Amniotic epithelial cell (primary cell): Measurements from ENCODE around the gene SLC37A1.
A peak's percentile ranks its signal among the peaks of the same experiment; 100 is the strongest.
"Not testable (repeated sequence)": the region's sequence is repeated elsewhere in the genome, so short reads cannot be mapped to it uniquely, and the experiment has no call there.

ENCODE experiments used
- DNase-seq: peaks from one replicate; pipeline ENCODE4 v3.0.0-alpha.2; 2010; ENCODE audit warnings: low read depth

Gene SLC37A1

DNA sequence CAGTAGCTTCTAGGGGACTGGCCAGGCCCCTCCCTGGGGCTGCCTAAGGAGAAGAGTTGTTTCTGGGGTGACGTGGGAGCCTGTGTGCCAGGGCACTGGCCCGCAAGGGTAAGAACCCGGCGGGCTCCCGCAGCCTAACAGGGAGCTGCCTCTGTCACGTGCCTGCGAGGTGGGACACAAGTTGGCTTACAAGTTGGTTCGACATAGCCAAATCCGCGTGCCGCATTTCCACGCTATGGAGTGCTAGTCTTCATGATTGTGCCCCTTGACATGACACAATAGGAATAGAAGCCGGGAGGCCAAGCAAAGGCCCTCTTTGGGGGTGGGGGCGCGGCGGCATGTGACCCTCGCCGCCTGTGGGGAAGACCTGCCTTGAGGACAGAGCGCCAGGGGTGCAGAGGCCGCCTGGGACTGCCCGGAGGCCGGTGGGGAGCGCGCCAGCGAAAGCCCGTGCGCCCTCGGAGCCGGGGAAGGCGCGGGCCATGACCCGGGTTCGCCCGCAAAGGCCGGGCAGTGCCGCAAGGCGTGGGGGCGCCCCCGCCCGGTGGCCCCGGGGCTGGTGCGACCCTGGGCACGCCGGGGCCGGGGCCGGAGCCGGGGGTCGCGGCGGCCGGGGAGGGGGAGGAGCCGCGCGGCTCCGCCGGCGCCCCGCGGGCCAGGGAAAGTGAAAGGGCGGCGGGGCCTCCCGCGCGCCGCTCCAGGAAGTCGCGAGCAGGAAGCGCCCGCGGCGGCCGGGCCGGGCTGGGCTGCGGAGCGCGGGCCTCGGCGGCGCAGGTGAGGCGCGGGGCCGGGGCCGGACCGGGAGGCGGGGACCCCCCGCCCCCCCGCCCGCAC lies at the start of gene SLC37A1:
SLC37A1 (plus strand) TSS at position 702 of the 834 bp plus-strand sequence. CDS start 4,603 bp downstream, outside the sequence.
- DNase-seq: no peak

GRCh38 chr21:42463861-42464515 lies 49.7 kb upstream of the SLC37A1 start:
- DNase-seq: peak; percentile 66

GRCh38 chr21:42465008-42465802 lies 48.4 kb upstream of the SLC37A1 start:
- DNase-seq: no peak

GRCh38 chr21:42465803-42466127 lies 47.9 kb upstream of the SLC37A1 start:
- no peak for DNase-seq

DNA sequence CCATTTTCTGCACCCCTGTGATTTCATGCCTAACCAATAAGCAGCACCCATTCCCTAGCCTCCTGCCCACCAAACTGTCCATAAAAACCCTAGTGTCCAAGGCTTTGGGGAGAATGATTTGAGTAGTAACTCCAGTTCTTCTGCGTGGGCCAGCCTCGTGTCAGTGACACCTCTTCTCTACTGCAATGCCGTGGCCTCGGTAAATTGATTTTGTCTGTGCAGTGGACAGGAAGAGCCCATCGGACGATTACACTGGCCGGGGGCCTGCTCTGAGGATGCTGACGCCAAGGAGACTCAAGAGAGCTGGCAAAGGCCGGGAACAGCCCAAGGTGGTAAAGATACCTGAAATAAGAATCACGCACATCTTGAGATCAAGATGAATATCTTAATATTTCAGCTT lies 47.0 kb upstream of the SLC37A1 start:
- DNase-seq: no peak

DNA sequence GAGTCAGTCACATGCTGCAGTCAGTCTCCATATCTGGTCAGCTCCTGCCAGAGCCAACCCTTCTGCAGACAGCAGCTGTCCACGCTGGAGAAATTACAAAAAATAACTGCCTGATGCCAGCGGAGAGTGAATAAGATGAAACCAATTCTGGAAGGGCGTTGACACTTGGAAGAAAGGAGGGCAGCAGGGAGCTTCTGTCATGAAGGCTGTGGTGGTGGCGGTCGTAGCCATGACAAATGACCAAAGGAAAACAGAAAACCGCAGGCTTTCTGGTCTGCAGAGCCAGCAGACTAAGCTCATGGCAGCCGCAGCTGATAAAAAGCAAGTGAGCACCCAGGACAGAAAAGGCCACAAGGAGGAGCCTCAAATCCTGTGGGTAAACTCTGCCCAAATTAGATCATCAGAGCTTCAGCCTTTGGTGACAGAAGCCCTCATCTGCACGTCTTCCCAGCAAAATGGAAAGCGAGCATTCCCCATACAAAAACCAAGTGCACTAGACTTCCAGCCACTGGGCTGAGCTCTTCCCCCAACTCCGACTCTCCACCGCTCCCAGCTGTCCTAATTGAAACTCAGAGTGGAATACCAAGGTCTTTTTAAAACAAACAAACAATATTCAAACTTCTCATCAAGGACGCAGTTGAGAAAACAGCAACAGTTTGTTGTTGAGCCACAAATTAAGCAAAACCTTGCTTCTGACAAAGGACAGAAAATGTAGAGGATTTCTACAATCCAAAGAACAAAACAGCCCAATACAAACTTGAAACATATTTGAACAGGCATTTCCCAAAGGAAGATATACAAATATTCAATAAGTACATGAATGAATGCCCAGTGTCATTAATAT lies 46.3 kb upstream of the SLC37A1 start:
- DNase-seq: peak; percentile 59

- DNase-seq: peak; percentile 57
Observed at GRCh38 chr21:42468491-42469131, 45.0 kb upstream of the SLC37A1 start.

GRCh38 chr21:42469272-42469671 lies 44.4 kb upstream of the SLC37A1 start:
- no peak for DNase-seq

DNA sequence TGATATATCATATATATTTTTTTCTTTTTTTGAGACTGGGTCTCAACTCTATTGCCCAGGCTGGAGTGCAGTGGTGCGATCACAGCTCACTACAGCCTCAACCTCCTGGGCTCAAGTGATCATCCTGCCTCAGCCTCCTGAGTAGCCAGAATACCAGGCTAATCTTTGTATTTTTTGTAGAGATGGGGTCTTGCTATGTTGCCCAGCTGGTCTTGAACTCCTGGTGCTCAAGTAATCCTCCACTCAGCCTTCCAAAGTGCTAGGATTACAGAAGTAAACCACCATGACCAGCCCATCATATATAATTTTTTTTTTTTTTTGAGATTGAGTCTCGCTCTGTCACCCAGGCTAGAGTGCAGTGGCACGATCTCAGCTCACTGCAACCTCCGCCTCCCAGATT lies 43.9 kb upstream of the SLC37A1 start:
- not testable (repeated sequence) for DNase-seq

DNA sequence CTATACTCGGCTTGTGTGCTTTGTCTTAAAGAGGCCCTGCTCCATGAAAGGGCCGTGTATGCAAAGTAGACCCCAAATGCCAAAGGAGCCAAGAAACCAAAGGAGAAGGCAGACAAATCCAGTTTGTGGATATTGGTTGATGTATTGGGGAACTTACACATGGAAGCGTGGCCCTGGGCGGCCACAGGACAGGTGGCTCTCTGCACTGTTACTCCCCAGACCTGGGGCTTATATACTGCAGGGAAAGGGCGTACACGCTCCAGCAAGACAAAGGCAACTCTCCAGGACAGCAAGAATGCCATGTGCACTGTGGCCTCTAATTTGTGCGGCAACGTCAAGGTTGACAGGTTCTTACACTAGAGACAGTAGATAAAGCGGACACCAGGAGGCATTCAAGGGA lies 42.4 kb upstream of the SLC37A1 start:
- DNase-seq: no peak

DNA sequence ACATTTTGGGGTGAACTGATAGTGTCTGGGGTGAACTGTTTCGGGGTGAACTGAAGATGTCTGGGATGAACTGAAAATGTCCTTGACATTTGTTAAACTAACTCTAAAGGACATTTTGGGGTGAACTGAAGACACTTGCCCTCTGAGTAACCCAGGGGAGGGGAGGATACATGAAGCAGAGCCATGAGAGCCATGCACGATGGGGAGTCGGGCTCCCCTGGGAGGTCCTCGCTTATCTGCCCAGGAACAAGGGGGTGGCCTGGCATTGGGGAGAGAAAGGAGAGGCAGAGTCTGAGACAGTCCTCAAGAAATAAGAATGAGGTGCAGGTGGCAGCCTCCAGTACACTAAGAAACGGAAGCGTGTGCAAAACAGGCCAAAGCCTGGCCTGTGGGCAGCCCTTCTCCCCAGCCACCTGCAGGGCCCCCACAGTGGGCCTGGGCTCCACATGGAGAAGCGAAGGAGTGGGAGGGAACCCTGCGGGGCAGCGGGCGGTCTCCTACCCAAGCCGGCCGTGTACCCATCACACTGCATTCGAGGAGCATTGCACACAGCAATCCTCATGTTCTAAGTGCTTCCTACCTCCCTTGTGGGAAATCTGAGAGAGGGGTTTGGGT lies 41.8 kb upstream of the SLC37A1 start:
- no peak for DNase-seq

GRCh38 chr21:42472521-42472920 lies 41.1 kb upstream of the SLC37A1 start:
- DNase-seq: no peak

- no peak for DNase-seq
Observed at GRCh38 chr21:42473498-42474042, 40.1 kb upstream of the SLC37A1 start.

DNA sequence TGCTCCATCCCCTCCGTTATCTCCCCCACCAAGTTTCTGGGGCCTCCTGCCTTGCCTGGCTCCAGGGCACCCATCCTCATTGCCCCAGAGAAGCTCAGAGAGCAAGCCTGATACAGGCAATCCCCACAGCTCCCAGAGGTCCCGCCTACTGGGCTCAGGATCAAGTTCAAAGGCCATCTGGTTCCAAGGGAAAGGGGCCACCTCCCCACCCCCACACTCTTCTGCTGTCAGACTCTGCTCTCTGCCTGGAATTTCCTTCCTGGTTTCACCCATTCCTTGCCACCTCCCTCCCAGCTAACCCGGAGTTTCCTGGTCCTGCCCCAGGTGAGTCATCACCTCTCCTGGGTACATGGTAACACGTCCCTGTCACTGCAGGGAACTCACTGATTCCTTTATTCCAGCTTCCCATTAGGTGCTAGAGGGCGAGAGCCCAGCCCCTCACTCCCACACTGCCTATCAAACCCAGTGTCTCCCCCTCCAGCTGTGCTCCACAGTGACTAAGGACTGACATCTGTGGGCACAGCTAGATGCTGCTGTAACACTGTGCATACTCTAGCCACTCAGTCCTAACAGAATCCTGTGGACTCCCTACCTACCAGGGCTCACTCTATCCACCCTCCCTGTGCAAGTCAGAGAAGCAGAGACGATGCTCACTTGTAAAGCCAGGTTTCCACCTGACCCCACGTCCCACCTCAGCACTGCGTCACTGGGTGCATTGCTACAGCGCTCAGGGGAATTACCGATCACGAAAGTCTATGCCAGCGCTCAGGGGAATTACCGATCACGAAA lies 39.4 kb upstream of the SLC37A1 start:
- DNase-seq: peak; percentile 2

- peak; percentile 2 for DNase-seq
Observed at GRCh38 chr21:42475036-42475435, 38.6 kb upstream of the SLC37A1 start.

DNA sequence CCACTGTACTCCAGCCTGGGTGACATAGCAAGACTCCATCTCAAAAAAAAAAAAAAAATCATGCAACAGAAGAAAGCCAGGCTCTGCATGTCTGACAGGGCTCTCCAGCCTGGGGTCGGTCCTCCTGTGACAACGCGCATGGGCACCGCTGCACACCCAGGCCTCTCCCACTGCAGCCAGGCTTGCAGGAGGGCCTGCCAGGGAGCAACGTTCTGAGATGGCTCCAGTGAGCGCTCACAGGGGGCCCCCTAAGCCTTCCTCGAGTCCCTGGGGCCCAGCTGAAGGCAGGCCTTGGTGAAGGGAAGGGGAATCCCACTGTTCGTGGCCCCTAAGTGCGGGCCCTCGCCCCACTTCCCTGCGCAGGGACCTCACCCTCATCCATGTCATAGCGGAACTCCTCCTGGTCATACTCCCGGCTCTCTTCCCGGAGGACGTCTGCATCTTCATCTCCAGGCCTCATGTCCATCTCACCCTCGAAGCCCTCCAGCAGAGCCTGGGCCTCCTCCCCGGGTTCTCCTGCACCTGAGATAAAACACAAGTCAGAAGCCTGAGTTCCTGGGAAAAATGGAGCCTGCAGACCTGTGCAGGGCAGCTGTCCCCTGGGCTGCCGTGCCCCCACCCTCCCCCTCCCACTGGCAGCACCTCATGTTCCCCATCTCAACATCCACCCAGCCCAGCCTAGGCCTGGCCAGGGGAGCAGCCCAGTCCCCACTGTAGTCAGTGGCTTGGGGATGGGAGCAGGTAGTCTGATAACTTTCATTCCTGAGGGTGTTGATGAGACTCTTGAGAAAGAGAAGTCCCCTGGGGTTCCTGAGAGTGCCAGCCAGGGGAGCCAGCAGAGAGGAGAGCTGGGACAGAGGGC lies 37.9 kb upstream of the SLC37A1 start:
- DNase-seq: no peak

DNA sequence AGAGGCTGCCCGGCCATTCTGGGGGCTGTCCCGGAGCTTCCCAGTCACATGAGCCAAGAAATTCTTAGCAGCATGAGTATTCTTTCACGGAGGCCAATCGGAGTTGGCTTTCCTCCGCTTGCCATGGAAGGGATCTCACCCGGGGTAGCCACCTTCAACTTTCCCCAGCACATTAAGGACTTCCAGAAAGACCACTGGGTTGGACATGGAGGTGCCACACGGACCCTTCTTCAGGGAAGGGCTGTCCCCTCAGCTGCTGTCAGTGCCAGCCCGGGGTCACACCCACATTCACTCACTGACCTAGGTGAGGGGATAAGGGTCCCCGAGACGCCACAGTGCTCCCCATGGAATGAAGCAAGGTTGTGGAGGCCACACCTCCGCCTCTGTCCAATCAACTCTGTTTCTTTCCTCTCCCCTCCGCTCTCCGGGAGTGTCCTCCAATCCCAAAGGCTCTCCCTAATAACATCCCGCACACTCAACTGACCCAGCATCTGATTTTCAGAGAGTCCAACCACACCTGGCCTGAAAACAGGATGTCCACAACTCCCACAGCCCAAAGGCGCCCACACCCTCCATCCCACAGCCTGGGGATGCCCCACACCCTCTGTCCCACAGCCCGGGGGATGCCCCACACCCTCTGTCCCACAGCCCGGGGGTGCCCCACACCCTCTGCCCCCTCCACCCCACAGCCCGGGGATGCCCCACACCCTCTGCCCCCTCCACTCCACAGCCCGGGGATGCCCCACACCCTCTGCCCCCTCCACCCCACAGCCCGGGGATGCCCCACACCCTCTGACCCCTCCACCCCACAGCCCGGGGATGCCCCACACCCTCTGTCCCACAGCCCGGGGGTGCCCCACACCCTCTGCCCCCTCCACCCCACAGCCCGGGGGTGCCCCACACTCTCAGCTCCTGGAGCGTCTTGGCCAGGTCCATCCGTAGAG lies 37.0 kb upstream of the SLC37A1 start:
- no peak for DNase-seq

GRCh38 chr21:42478504-42478903 lies 35.1 kb upstream of the SLC37A1 start:
- DNase-seq: no peak
